HG03571 (cell line): ENCODE results near the gene RRAS2.
"Not testable (repeated sequence)": the region's sequence is repeated elsewhere in the genome, so short reads cannot be mapped to it uniquely, and the experiment has no call there.

Experiments used
- ATAC-seq: cut with Tn5 transposase; IDR thresholded peaks from one replicate; pipeline ENCODE4 v1.9.1; 2021; ENCODE audit not compliant: unreplicated experiment

The RRAS2 gene

DNA sequence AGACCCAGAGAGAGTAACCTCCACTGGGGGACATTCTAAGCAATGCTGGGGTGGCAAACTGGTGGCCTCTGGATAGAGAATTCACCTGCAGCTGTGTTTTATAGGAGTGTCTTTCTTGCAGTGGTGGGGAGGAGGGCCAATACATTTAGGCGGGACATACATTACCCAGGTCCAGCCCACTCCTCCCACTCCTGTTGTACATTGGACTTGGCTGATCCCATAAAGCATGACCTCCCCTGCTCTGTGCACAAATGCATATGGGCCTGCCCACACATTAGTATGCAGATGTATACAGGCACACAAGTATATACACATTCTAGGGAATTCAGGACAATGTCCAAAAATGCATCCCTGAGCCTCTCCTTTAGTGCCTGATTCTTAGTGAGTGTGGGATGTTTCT is 99.1 kb downstream of the RRAS2 start:
- no peak for ATAC-seq

- no peak for ATAC-seq
Observed at GRCh38 chr11:14259186-14259784, 99.7 kb downstream of the RRAS2 start.

DNA sequence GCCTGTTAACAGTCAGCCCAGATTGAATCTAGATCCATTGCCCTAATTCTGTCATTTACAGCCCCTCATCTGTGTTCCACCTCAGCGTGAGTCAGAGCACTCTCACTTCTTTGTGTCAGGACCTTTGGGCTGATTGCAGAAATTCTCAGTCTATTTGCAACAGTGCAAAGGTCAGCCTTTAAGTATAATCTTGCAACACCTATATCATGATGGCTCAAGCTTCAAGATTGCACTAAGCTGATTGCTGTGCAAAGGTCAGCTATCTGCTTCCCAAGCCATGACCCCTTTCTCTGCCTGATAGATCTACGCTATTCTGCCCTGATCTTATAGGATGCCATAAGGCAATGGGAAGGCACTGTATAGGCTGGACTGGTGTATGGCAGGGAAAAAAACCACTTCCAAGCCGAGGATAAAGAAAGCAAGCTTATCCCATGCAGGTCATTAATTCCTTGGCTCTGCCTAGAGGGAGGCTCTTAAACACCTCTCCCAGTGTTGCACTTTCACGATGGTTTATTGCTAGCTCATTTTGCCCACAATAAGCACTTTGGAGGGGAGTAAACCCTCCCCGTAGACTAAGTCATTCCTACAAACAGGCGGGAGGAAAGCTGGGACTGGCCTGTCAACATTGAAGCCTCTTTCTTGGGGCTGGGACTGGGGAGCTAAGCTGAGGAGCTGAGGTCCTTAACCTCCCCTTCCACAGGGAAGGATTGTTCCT is 100.6 kb downstream of the RRAS2 start:
- ATAC-seq: no peak

GRCh38 chr11:14255238-14255534 is 103.8 kb downstream of the RRAS2 start:
- no peak for ATAC-seq

DNA sequence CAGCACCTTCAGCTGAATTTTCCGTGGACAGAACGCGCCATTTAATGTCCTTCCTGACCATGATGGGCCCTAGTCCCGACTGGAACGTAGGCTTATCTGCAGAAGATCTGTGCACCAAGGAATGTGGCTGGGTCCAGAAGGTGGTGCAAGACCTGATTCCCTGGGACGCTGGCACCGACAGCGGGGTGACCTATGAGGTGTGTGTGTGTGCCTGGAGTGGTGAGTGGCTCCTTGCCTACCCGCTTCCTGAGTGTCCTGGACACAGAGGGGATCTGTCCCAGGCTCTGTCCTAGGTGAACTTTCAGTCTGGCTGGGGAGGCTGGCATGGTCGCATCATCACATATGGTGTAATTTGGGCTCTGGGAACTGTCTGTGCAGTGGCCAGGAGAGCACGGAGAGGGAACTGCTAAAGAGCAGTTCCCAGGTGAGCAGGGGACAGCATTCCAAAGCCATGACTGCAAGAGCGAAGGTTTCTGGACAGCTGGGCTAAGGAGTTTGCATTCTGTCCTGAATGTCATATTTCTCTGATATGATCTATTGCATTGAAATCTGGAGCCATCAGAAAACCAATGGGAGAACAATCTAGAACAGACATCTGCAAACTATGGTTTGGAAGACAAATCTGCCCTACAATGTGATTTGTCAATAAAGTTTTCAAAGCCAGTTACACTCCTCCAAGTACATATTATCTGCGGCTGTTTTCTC is 104.3 kb downstream of the RRAS2 start:
- no peak for ATAC-seq

- ATAC-seq: no peak
Observed at GRCh38 chr11:14253840-14254239, 105.1 kb downstream of the RRAS2 start.

- ATAC-seq: no peak
Observed at GRCh38 chr11:14253421-14253820, 105.6 kb downstream of the RRAS2 start.

- ATAC-seq: not testable (repeated sequence)
Observed at GRCh38 chr11:14252501-14252900, 106.5 kb downstream of the RRAS2 start.

- ATAC-seq: no peak
Observed at GRCh38 chr11:14251754-14252153, 107.2 kb downstream of the RRAS2 start.

- no peak for ATAC-seq
Observed at GRCh38 chr11:14249121-14249963, 109.6 kb downstream of the RRAS2 start.

DNA sequence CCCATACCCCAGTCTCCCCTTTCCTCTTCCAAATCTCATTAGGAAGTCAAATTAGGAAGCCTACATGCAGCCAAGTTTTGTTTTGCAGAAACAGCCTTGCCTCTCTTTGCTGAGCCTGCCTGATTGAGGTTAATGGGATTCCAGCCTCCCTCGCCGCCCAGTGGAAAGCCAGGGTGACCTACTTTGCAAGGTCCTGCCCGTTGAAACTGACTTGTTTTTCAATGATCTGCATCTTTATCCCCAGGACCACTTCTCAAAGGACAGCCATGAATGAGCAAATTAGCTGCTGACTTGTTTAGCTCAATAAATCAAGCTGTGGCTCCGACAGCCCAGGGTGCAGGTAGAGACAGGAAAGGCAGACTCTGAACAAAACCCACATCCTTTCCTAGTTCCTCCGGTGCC is 110.4 kb downstream of the RRAS2 start:
- no peak for ATAC-seq

GRCh38 chr11:14245444-14245843 is 113.5 kb downstream of the RRAS2 start:
- no peak for ATAC-seq

- no peak for ATAC-seq
Observed at GRCh38 chr11:14244926-14245325, 114.1 kb downstream of the RRAS2 start.

- no peak for ATAC-seq
Observed at GRCh38 chr11:14242733-14243132, 116.2 kb downstream of the RRAS2 start.

DNA sequence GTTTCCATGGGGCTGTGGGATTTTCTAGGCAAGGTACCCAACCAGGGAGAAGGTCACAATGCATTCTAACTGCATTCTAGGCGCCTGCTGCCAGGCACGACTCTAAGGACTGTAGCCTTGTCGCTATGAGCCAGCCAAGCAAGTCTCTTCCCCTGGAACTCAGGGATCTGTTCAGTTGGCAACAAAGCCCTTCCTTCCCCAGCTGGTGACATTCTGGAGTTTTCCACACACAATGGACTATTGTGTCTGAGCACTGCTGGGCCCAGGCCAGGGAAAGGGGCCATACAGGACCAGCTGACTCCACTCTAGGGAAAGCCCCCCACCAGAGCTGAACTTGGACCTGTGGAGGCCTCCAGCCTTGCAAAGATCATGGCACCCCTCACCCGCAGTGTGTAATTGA is 116.8 kb downstream of the RRAS2 start:
- ATAC-seq: no peak

- no peak for ATAC-seq
Observed at GRCh38 chr11:14240951-14241350, 118.0 kb downstream of the RRAS2 start.

DNA sequence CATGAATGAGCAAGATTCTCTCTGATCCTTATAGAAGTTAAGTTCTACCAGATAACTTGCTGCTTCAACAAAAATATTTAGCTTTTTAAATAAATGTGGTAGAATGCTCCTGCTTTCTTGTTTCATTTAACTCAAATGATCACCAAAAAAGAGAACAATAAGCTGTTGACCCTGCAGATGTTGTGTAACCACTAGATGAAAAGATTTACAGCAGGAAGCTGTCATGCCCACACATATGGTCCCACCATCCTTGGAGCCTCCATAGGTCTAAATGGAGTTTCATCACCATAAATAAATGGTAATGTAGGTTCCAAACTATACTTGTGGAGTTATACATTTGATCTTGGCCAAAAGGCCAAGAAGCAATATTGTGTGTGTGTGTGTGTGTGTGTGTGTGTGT is 118.8 kb downstream of the RRAS2 start:
- no peak for ATAC-seq

DNA sequence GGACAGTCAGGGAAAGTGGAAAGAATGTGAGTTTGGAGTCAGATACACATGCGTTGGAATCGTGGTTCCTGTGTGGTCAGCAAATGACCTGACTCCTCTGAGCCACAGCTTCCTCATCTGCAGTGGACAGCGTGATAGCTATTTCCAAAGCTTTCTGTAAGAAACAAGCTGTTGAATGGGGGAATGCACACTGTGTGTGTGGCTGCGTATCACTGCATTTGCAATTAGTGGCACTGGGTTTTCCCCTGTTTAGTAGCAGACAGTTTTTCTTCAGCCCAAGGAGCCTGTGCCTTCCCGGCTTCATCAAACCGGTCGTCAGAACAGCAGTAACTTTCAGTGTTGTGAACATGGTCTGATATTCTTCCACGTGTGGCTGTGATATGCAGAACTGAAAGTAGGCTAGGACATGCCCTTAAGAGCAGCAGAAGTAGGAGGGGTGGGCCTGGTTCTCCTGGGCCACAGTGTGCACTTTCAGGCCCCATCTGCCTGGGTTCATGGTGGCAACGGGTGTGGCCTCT is 121.5 kb downstream of the RRAS2 start:
- ATAC-seq: peak; percentile 94

DNA sequence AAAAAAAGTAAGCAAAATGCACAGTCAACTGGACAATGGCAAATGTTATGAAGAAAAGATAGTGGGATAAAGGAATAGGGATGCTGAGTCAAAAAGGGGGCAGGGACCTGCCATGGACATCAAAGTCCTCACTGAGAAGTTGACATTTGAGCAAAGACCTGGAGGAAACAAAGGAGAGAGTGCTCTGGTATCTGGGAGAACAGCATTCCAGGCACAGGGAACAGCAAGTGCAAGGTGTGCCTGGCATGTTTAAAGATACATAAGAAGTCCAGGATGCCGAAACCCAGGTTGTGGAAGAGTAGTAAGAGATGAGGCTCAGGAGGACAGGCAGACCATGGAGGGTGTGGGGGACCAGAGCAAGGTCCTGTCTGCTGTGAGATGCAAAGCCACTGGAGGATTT is 123.3 kb downstream of the RRAS2 start:
- no peak for ATAC-seq

DNA sequence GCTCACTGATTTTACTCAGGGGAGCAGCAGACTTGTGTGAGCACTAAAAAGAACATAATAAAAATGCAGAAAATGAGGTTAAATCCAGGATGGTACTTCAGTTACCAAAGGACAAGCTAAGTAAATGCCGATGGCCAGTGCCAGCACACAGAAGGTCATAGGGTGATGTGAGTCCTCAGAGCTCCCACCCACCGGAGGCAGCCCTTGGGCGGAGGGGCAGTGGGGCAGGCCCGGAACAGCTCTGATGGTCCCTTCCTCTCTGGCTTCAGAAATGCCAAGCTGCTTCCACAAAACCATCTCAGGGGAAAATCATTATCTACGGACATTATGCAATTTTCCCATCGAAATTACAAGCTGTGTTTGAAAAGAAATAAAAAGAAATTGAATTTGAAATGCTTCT is 124.5 kb downstream of the RRAS2 start:
- ATAC-seq: no peak

DNA sequence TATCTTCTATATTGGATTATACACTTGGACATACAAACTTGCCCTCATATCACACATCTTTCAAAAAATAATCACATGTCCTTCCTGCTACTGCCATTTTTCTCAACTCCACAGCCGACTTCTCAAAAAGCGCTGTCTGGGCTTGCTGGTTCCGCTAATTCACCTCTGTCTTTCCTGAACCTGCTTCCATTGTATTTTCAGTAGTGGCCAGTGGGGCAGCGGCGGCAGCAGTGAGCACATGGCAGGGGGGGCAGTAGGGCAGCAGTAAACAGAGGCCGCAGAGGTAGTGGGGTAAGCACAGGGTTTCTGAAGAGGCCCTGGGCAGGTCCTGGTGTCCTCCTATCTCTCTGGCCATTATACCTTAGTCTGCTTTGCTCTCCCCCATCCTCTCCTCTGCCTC is 126.3 kb downstream of the RRAS2 start:
- ATAC-seq: no peak
